Mucosa of rectum (tissue), 2 donors: Measurements from ENCODE around the gene CDC7.
A peak's percentile ranks its signal among the peaks of the same experiment; 100 is the strongest.

ENCODE experiments used
- H3K27ac ChIP-seq, 2 donors: one replicate each; pipeline ENCODE4 v1.7.0; 2013; ENCODE audit warnings: inconsistent platforms in 2 of 2, low read depth in 2 of 2, low read length in 2 of 2
- H3K27me3 ChIP-seq, 2 donors: one replicate each; pipeline ENCODE4 v1.7.0; 2013; ENCODE audit warnings: low read length in 2 of 2; ENCODE audit not compliant: control insufficient read depth in 2 of 2, insufficient read depth in 2 of 2
- H3K36me3 ChIP-seq, 2 donors: one replicate each; pipeline ENCODE4 v1.7.0; 2013; ENCODE audit warnings: low read length in 2 of 2; ENCODE audit not compliant: control insufficient read depth in 2 of 2, insufficient read depth in 2 of 2
- H3K4me1 ChIP-seq, 2 donors: one replicate each; pipeline ENCODE4 v1.7.0; 2013; ENCODE audit warnings: low read length in 2 of 2, mild to moderate bottlenecking in 1 of 2; ENCODE audit not compliant: control insufficient read depth in 2 of 2, insufficient read depth in 2 of 2
- H3K4me3 ChIP-seq, 2 donors: one replicate each; pipeline ENCODE4 v1.7.0; 2013; ENCODE audit warnings: low read length in 2 of 2
- H3K9ac ChIP-seq, 2 donors: one replicate each; pipeline ENCODE4 v1.7.0; 2013; ENCODE audit warnings: low read length in 2 of 2, low read depth in 1 of 2, mild to moderate bottlenecking in 1 of 2
- H3K9me3 ChIP-seq, 2 donors: one replicate each; pipeline ENCODE4 v1.7.0; 2013; ENCODE audit warnings: low read length in 2 of 2; ENCODE audit not compliant: control insufficient read depth in 2 of 2
- donor health status: healthy.
- donor health status: Normal muscosa, but diverticular disease.

Gene CDC7

GRCh38 chr1:91499346-91499745 is 1.3 kb upstream of the CDC7 start:
- Histone ChIP-seq H3K36me3 (no peaks in the 10 kb centered on the region), H3K4me1 (peaks cover 0 to 3% of the 10 kb centered on the region in 2 donors), H3K9ac (no peak overlapping the region), H3K27ac (no peak overlapping the region), H3K27me3 (no peaks in the 10 kb centered on the region), H3K9me3 (no peaks in the 10 kb centered on the region), H3K4me3 (no peak overlapping the region)

GRCh38 chr1:91499904-91500755 is 521 bp upstream of the CDC7 start:
- H3K9ac ChIP-seq: peak overlapping the region; percentile 59 to 80
- H3K9me3 ChIP-seq: no peaks in the 10 kb centered on the region
- peak overlapping the region; percentile 17 to 74 for H3K27ac ChIP-seq
- H3K27me3 ChIP-seq: no peaks in the 10 kb centered on the region
- peaks cover 0 to 3% of the 10 kb centered on the region in 2 donors for H3K4me1 ChIP-seq
- H3K4me3 ChIP-seq: peak overlapping the region; percentile 85 to 94
- no peaks in the 10 kb centered on the region for H3K36me3 ChIP-seq

DNA sequence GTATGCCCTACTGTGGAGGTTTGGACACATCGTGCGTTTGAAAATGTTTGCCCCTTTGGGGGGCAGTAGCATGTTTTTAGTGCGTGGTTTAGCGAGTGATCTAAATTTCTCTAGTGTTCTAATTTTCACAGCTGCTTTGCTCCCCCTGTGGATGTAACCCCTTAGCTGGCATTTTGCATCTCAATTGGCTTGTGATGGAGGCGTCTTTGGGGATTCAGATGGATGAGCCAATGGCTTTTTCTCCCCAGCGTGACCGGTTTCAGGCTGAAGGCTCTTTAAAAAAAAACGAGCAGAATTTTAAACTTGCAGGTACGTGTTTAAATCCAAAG is 836 bp downstream of the CDC7 start:
- Histone ChIP-seq H3K9ac (peak overlapping the region; percentile 59 to 80), H3K9me3 (no peaks in the 10 kb centered on the region), H3K27ac (peak overlapping the region in 1 of 2 donors; percentile 74), H3K36me3 (no peaks in the 10 kb centered on the region), H3K27me3 (no peaks in the 10 kb centered on the region), H3K4me3 (peak overlapping the region; percentile 85 to 94), H3K4me1 (peaks cover 0 to 3% of the 10 kb centered on the region in 2 donors)

DNA sequence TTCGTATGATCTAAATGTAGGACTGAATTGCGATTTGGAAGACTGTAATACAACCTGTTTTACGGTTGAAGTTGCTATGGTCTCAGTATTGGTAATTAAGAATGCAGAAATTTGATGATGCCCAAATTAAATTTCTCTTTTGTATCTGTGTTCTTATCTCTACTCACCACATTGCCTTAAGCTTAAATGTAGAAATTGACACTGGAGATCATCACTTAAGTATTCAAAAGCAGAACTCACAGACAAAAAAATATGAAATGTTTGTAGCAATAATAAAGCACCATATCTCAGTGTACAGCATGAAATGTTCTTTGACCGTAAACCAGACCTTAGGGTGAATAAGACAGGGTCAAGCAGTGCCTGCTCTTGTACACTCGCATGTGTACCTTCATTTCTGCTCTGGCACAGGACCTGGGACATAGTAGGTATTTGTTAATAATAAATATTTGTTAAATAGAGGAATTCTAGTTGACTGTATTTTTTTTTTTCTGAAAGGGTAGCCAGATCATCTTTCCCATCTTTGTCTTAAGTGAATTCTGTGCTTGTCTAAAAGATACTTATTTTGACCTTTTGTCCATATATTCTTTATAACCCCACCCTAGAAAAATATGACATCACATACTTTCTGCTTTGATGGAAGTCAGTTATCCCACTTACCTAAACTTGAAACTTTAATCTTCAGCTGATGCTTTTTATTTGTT is 1.5 kb downstream of the CDC7 start:
- Histone ChIP-seq H3K9ac (peak overlapping the region in 1 of 2 donors; percentile 80), H3K4me3 (peak overlapping the region in 1 of 2 donors; percentile 94), H3K9me3 (no peaks in the 10 kb centered on the region)

DNA sequence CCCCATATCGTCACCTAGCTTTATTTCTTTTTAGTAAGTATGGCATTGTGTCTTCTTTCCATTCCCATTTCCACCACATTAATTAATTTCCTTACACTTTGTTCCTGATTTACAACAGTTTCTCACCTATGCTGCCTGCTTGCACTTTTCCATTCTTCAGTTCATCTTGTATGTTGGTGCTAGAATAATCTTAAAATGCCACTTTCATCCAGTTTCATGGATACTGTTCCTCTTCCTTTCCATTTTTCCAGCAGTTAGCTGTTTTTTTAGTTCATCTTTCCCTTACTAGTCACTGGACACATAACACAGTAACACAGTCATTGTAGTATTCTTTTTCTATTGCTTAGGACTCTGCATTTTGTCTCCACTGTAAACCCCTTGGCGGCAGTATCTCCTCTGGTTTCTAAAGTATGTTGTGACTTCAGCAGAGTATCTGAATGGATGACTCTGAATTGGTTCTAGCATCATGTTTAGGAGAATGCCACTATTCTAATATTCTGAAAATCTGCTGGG is 2.1 kb downstream of the CDC7 start:
- Histone ChIP-seq H3K27ac (no peak overlapping the region), H3K4me1 (peaks cover 0 to 3% of the 10 kb centered on the region in 2 donors), H3K27me3 (no peaks in the 10 kb centered on the region), H3K4me3 (no peak overlapping the region), H3K9ac (no peak overlapping the region), H3K9me3 (no peaks in the 10 kb centered on the region), H3K36me3 (no peaks in the 10 kb centered on the region)

More for the DNA sequence above, 1.5 kb downstream of the CDC7 start:
- H3K27ac ChIP-seq: no peak overlapping the region
- peaks cover 0 to 3% of the 10 kb centered on the region in 2 donors for H3K4me1 ChIP-seq
- no peaks in the 10 kb centered on the region for H3K36me3 ChIP-seq
- no peaks in the 10 kb centered on the region for H3K27me3 ChIP-seq

- Histone ChIP-seq H3K9ac (no peak overlapping the region), H3K27ac (no peak overlapping the region)
These were observed 2.8 kb downstream of the CDC7 start for GRCh38 chr1:91503332-91503900.

GRCh38 chr1:91503975-91504530 is 3.4 kb downstream of the CDC7 start:
- H3K9ac ChIP-seq: no peak overlapping the region
- no peaks in the 10 kb centered on the region for H3K9me3 ChIP-seq
- no peak overlapping the region for H3K4me3 ChIP-seq
- no peak overlapping the region for H3K27ac ChIP-seq
- H3K27me3 ChIP-seq: no peaks in the 10 kb centered on the region
- no peaks in the 10 kb centered on the region for H3K36me3 ChIP-seq
- peaks cover 0 to 3% of the 10 kb centered on the region in 2 donors for H3K4me1 ChIP-seq

More at GRCh38 chr1:91503332-91503900, 2.8 kb downstream of the CDC7 start:
- no peak overlapping the region for H3K4me3 ChIP-seq
- no peaks in the 10 kb centered on the region for H3K9me3 ChIP-seq
- peaks cover 0 to 3% of the 10 kb centered on the region in 2 donors for H3K4me1 ChIP-seq
- H3K36me3 ChIP-seq: no peaks in the 10 kb centered on the region
- no peaks in the 10 kb centered on the region for H3K27me3 ChIP-seq

GRCh38 chr1:91505086-91505485 is 4.4 kb downstream of the CDC7 start:
- Histone ChIP-seq H3K36me3 (no peaks in the 10 kb centered on the region), H3K27me3 (no peaks in the 10 kb centered on the region), H3K4me1 (peaks cover 0 to 3% of the 10 kb centered on the region in 2 donors), H3K27ac (no peak overlapping the region), H3K9me3 (no peaks in the 10 kb centered on the region), H3K9ac (no peak overlapping the region), H3K4me3 (no peak overlapping the region)

GRCh38 chr1:91506071-91506470 is 5.4 kb downstream of the CDC7 start:
- Histone ChIP-seq H3K27me3 (no peaks in the 10 kb centered on the region), H3K36me3 (no peaks in the 10 kb centered on the region), H3K9ac (no peak overlapping the region), H3K9me3 (no peaks in the 10 kb centered on the region), H3K4me3 (no peak overlapping the region), H3K4me1 (peaks cover 0 to 3% of the 10 kb centered on the region in 2 donors), H3K27ac (no peak overlapping the region)
